GM19193 (cell line): ENCODE measurements around the gene PTPN12.

Experiments
- POLR2A ChIP-seq: IDR thresholded peaks from 4 replicates; pipeline ENCODE4 v1.6.1; 2011; ENCODE audit not compliant: insufficient read depth, insufficient read length; ENCODE audit errors: extremely low read depth

The PTPN12 gene

GRCh38 chr7:77536413-77537135 is 521 bp upstream of the PTPN12 start:
- peak; percentile 93 for TF ChIP-seq POLR2A

GRCh38 chr7:77537778-77538280 is 734 bp downstream of the PTPN12 start:
- peak; percentile 32 for TF ChIP-seq POLR2A

GRCh38 chr7:77538281-77539212 is 1.5 kb downstream of the PTPN12 start:
- no peak for TF ChIP-seq POLR2A

- no peak for TF ChIP-seq POLR2A
These were observed 3.3 kb downstream of the PTPN12 start for GRCh38 chr7:77540402-77540822.

- TF ChIP-seq POLR2A: no peak
These were observed 5.3 kb downstream of the PTPN12 start for GRCh38 chr7:77542409-77542808.

- TF ChIP-seq POLR2A: no peak
These were observed 5.8 kb downstream of the PTPN12 start for GRCh38 chr7:77542895-77543294.

- no peak for TF ChIP-seq POLR2A
These were observed 6.8 kb downstream of the PTPN12 start for GRCh38 chr7:77543910-77544309.

- TF ChIP-seq POLR2A: no peak
These were observed 7.4 kb downstream of the PTPN12 start for GRCh38 chr7:77544518-77544917.

- no peak for TF ChIP-seq POLR2A
These were observed 11.1 kb downstream of the PTPN12 start for GRCh38 chr7:77548206-77548605.

- TF ChIP-seq POLR2A: no peak
These were observed 12.2 kb downstream of the PTPN12 start for GRCh38 chr7:77549106-77549870.

- no peak for TF ChIP-seq POLR2A
These were observed 13.5 kb downstream of the PTPN12 start for GRCh38 chr7:77550586-77550985.

GRCh38 chr7:77553123-77553522 is 16.0 kb downstream of the PTPN12 start:
- no peak for TF ChIP-seq POLR2A

GRCh38 chr7:77558284-77558967 is 21.3 kb downstream of the PTPN12 start:
- TF ChIP-seq POLR2A: no peak

GRCh38 chr7:77561352-77561751 is 24.3 kb downstream of the PTPN12 start:
- TF ChIP-seq POLR2A: no peak
